GM12878 (cell line): Measurements from ENCODE around the gene OSBPL3. TPM values are rescaled to one million over a fixed set of nuclear protein-coding genes. Genes with fewer than 3 reads are reported as not detected.

ENCODE experiments used
- ATAC-seq: fragments of 200-7000 bp; cut with Tn5 transposase; 3 replicates; pipeline ENCODE4 v1.9.1; 2020; ENCODE audit warnings: mild to moderate bottlenecking, moderate library complexity
- BruUV-seq: library from RNA; stranded (reverse); fragments of 400-500 nt; replicated peaks from 2 replicates; lab custom pipeline; 2021; lab: Mats Ljungman, UMichigan
- CTCF ChIA-PET: fragments of 300-600 bp; sonication (Branson Sonifier 250); formaldehyde crosslinking; extraction: SDS; loops from one replicate; lab custom pipeline; 2021; ENCODE audit warnings: inconsistent platforms; lab: Yijun Ruan, JAX
- POLR2A ChIA-PET: fragments of 350-600 bp; formaldehyde crosslinking; extraction: SDS; loops from one replicate; lab custom pipeline; 2021; ENCODE audit warnings: inconsistent platforms; lab: Charles Lee
- RAD21 ChIA-PET: fragments of 300-600 bp; sonication (Branson Sonifier 250); formaldehyde crosslinking; loops from one replicate; lab custom pipeline; 2023; ENCODE audit warnings: antibody characterized with exemption; ENCODE audit not compliant: unreplicated experiment; lab: Charles Lee
- SMC1A ChIA-PET: fragments of 300-600 bp; sonication (Branson Sonifier 250); formaldehyde crosslinking; loops from one replicate; lab custom pipeline; 2023; ENCODE audit not compliant: unreplicated experiment, uncharacterized antibody; lab: Charles Lee
- DNase-seq: peaks from one replicate; pipeline ENCODE4 v3.0.0-alpha.2; 2011; ENCODE audit warnings: low read depth, low spot score
- FAIRE-seq: peaks from 3 replicates; lab custom pipeline; 2011; peaks lifted over from hg19 to GRCh38; lab: Jason Lieb, UNC
- H2AFZ ChIP-seq: 2 replicates; pipeline ENCODE4 v1.6.0; 2011; ENCODE audit warnings: low read depth, low read length, control low read depth; ENCODE audit not compliant: control insufficient read depth
- H3K27ac ChIP-seq: 2 replicates; pipeline ENCODE4 v1.5.1; 2011; ENCODE audit warnings: control low read depth; ENCODE audit not compliant: control insufficient read depth, insufficient read depth
- H3K27me3 ChIP-seq, 2 experiments: replicated peaks in 1 of 2; 2 replicates each; pipeline versions ENCODE4 v1.6.0 to v1.6.1; 2011; ENCODE audit warnings: low read length in 1 of 2; ENCODE audit not compliant: control insufficient read depth in 2 of 2, insufficient read depth in 2 of 2
- H3K36me3 ChIP-seq, 2 experiments: 2 replicates each; pipeline ENCODE4 v1.5.1; 2011; ENCODE audit warnings: low read length in 1 of 2; ENCODE audit not compliant: control insufficient read depth in 2 of 2, insufficient read depth in 2 of 2
- H3K4me1 ChIP-seq: 2 replicates; pipeline ENCODE4 v1.6.1; 2011; ENCODE audit warnings: mild to moderate bottlenecking, low read length, moderate library complexity, mixed read lengths; ENCODE audit not compliant: control insufficient read depth, insufficient read depth
- H3K4me2 ChIP-seq: 2 replicates; pipeline ENCODE4 v1.6.0; 2011; ENCODE audit warnings: control low read depth; ENCODE audit not compliant: control insufficient read depth, insufficient read depth
- H3K4me3 ChIP-seq: fragments of 200-600 bp; sonication (generic); 2 replicates; pipeline ENCODE4 v1.5.1; 2016
- H3K79me2 ChIP-seq: 2 replicates; pipeline ENCODE4 v1.6.0; 2011; ENCODE audit warnings: low read length; ENCODE audit not compliant: control insufficient read depth, insufficient read depth
- H3K9ac ChIP-seq: 2 replicates; pipeline ENCODE4 v1.8.0; 2011; ENCODE audit warnings: low read length, control low read depth, mixed read lengths; ENCODE audit not compliant: control insufficient read depth, insufficient read depth
- H3K9me3 ChIP-seq: replicated peaks from 3 replicates; pipeline ENCODE4 v1.5.1; 2011; ENCODE audit warnings: mild to moderate bottlenecking, low read length; ENCODE audit not compliant: control insufficient read depth, insufficient read depth
- H4K20me1 ChIP-seq: 2 replicates; pipeline ENCODE4 v1.6.0; 2011; ENCODE audit not compliant: control insufficient read depth, insufficient read depth
- E2F4 ChIP-seq: IDR thresholded peaks from 2 replicates; pipeline ENCODE4 v1.6.1; 2012; ENCODE audit warnings: low read depth, low read length, improper control_type of control experiment
- EED ChIP-seq: sonication (generic); IDR thresholded peaks from 2 replicates; pipeline ENCODE4 v1.6.1; 2016; ENCODE audit warnings: antibody characterized with exemption, low read depth
- FOXK2 ChIP-seq: fragments of 450-650 bp; IDR thresholded peaks from 2 replicates; pipeline ENCODE4 v1.6.1; 2017; ENCODE audit warnings: mild to moderate bottlenecking, moderate library complexity
- FOXM1 ChIP-seq: IDR thresholded peaks from 2 replicates; pipeline ENCODE4 v1.6.1; 2012; ENCODE audit warnings: low read depth, mild to moderate bottlenecking, inconsistent platforms, low read length, moderate library complexity
- GABPA ChIP-seq: IDR thresholded peaks from 2 replicates; pipeline ENCODE4 v1.6.1; 2014; ENCODE audit warnings: antibody characterized with exemption, low read depth, mild to moderate bottlenecking, inconsistent platforms
- HDGF ChIP-seq: fragments of 450-650 bp; IDR thresholded peaks from 2 replicates; pipeline ENCODE4 v1.6.1; 2016; ENCODE audit warnings: antibody characterized with exemption
- IKZF2 ChIP-seq, 2 experiments: fragments of 450-650 bp; IDR thresholded peaks; 2 replicates each; pipeline ENCODE4 v1.6.1; 2017; ENCODE audit warnings: mild to moderate bottlenecking in 2 of 2, moderate library complexity in 2 of 2
- MTA3 ChIP-seq: IDR thresholded peaks from 2 replicates; pipeline ENCODE4 v1.6.1; 2012; ENCODE audit warnings: low read length, inconsistent platforms, borderline replicate concordance
- NFIC ChIP-seq: IDR thresholded peaks from 2 replicates; pipeline ENCODE4 v1.6.1; 2012; ENCODE audit warnings: low read depth, mild to moderate bottlenecking, inconsistent platforms, low read length, moderate library complexity
- NFYA ChIP-seq: IDR thresholded peaks from 2 replicates; pipeline ENCODE4 v1.6.1; 2011; ENCODE audit warnings: low read depth, mild to moderate bottlenecking, low read length, improper control_type of control experiment, borderline replicate concordance
- PML ChIP-seq: IDR thresholded peaks from 2 replicates; pipeline ENCODE4 v1.6.1; 2012; ENCODE audit warnings: low read length, inconsistent platforms
- POU2F2 ChIP-seq: IDR thresholded peaks from 3 replicates; pipeline ENCODE4 v1.6.1; 2011; ENCODE audit warnings: low read depth, mild to moderate bottlenecking, low read length, borderline replicate concordance
- RELA ChIP-seq: fragments of 450-650 bp; IDR thresholded peaks from 2 replicates; pipeline ENCODE4 v1.8.0; 2014; ENCODE audit warnings: borderline replicate concordance; ENCODE audit not compliant: partially characterized antibody
- SPI1 ChIP-seq: IDR thresholded peaks from 2 replicates; pipeline ENCODE4 v1.6.1; 2011; ENCODE audit warnings: low read depth, mild to moderate bottlenecking, low read length, moderate library complexity, borderline replicate concordance; ENCODE audit not compliant: insufficient read depth
- STAT3 ChIP-seq: IDR thresholded peaks from 2 replicates; pipeline ENCODE4 v1.6.1; 2011; ENCODE audit warnings: low read depth, low read length, improper control_type of control experiment
- TAF1 ChIP-seq: IDR thresholded peaks from 2 replicates; pipeline ENCODE4 v1.6.1; 2011; ENCODE audit warnings: mild to moderate bottlenecking, low read depth, low read length, borderline replicate concordance
- ZBED1 ChIP-seq: IDR thresholded peaks from 2 replicates; pipeline ENCODE4 v1.6.1; 2016; ENCODE audit warnings: borderline replicate concordance
- WGBS: methylation state at CpG from one replicate; pipeline ENCODE4 v1.1.6; 2016; ENCODE audit warnings: low lambda C conversion rate; ENCODE audit not compliant: insufficient replicate concordance, insufficient coverage; ENCODE audit errors: missing lambda C conversion rate; 5-methylcytosine and 5-hydroxymethylcytosine counted together
- in situ Hi-C: fragments of 300-500 bp; cut with MboI; formaldehyde crosslinking; loops from 9 replicates; pipeline ENCODE4 v1.14.3; 2018; ENCODE audit warnings: mixed read lengths
- intact Hi-C: fragments of 100-400 bp; cut with micrococcal nuclease; formaldehyde crosslinking; loops from one replicate; pipeline ENCODE4 v1.14.2; 2022; ENCODE audit not compliant: unreplicated experiment
- polyA plus RNA-seq, 11 experiments: library from polyadenylated mRNA; depleted of rRNA in 4 of 11; unstranded in 6 of 11; stranded (reverse) in 5 of 11; fragments of >200 nt; fragmentation: Nextera tagmentation in 4 of 11; fragmentation: Illumina TruSeq in 1 of 11; extraction: Ambion mirVana in 4 of 11; extraction: Trizol in 1 of 11; gene quantifications; 1 replicate in 1 of 11; 2 replicates in 10 of 11; pipeline versions ENCODE4 v1.2.1 to v1.2.3, GENCODE V29; 2011 to 2016; ENCODE audit warnings: inconsistent platforms in 2 of 11, missing spikeins in 2 of 11, low read depth in 1 of 11
- total RNA-seq, 4 experiments: library from RNA; depleted of rRNA in 3 of 4; stranded (reverse); fragments of >200 nt in 3 of 4; fragmentation: Illumina TruSeq in 1 of 4; extraction: Trizol in 1 of 4; gene quantifications; 2 replicates each; pipeline versions ENCODE4 v1.2.1 to v1.2.3, GENCODE V29; 2013 to 2021
- TF ChIP-seq, protein P1 (sequence below): fragments of 450-650 bp; IDR thresholded peaks from 2 replicates; pipeline ENCODE4 v1.6.1; 2016; ENCODE audit warnings: mild to moderate bottlenecking
- TF ChIP-seq, protein P2 (sequence below): fragments of 450-650 bp; IDR thresholded peaks from 2 replicates; pipeline ENCODE4 v1.6.1; 2017; ENCODE audit warnings: mild to moderate bottlenecking, moderate library complexity

The OSBPL3 gene
- total and polyA plus RNA-seq, 10 of the 15 experiments (the other 5 are each of a cell fraction or from before 2014, with no cell fraction given): 6.1 to 46.6 (median 27.0) TPM

GRCh38 chr7:24916463-24917040 is 63.4 kb downstream of the OSBPL3 start:
- ChIA-PET RAD21 (interaction anchor here (0.6 to 10.4 kb wide), 3 partner anchors 47 to 85 kb away, joined by 3 to 93 read pairs (median 3); no protein-coding TSS in a partner anchor), CTCF (interaction anchor here (0.7 to 2.0 kb wide), 8 partner anchors 10 to 112 kb away, joined by 3 to 9 read pairs (median 4); no protein-coding TSS in a partner anchor), SMC1A (interaction anchor here (0.6 to 3.6 kb wide), 8 partner anchors 9 to 94 kb away, joined by 3 to 23 read pairs (median 4); no protein-coding TSS in a partner anchor), POLR2A (interaction anchor here (1.4 to 1.8 kb wide), 3 partner anchors 8 to 37 kb away, joined by 3 to 6 read pairs (median 3); no protein-coding TSS in a partner anchor)
- TSS peak; percentile 27 for BruUV-seq
- Histone ChIP-seq H3K9ac (no peak overlapping the region), H2AFZ (no peak overlapping the region), H3K4me2 (peak overlapping the region; percentile 49), H3K36me3 (no peaks in the 10 kb centered on the region), H3K4me1 (peaks cover 74% of the 10 kb centered on the region), H3K9me3 (no peaks in the 10 kb centered on the region), H3K79me2 (peaks cover 96% of the 10 kb centered on the region), H3K27me3 (no peaks in the 10 kb centered on the region), H3K4me3 (peak overlapping the region; percentile 39; the same call in 1 of the 2 replicates), H3K27ac (peak overlapping the region; percentile 70), H4K20me1 (no peaks in the 10 kb centered on the region)
- DNase-seq: no peak
- 18% methylated on average over 4 of the region's 4 CpGs for WGBS
- in situ Hi-C loops: loop anchor here (25.0 kb wide), 1 partner anchor 1046 kb away; no protein-coding TSS in a partner anchor
- no peak for FAIRE-seq
- no peak for ATAC-seq
- intact Hi-C loops: no loop called here
- TF ChIP-seq SPI1: no peak
- TF ChIP-seq PML: no peak
- TF ChIP-seq, protein P1, sequence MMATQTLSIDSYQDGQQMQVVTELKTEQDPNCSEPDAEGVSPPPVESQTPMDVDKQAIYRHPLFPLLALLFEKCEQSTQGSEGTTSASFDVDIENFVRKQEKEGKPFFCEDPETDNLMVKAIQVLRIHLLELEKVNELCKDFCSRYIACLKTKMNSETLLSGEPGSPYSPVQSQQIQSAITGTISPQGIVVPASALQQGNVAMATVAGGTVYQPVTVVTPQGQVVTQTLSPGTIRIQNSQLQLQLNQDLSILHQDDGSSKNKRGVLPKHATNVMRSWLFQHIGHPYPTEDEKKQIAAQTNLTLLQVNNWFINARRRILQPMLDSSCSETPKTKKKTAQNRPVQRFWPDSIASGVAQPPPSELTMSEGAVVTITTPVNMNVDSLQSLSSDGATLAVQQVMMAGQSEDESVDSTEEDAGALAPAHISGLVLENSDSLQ: no peak
- TF ChIP-seq POU2F2: no peak
- TF ChIP-seq GABPA: no peak
- peak; percentile 43; the same call in 1 of the 2 replicates for TF ChIP-seq NFIC
- peak; percentile 53; the same call in 1 of the 2 replicates for TF ChIP-seq MTA3
- TF ChIP-seq RELA: no peak
- no peak for TF ChIP-seq FOXK2
- TF ChIP-seq STAT3: no peak
- TF ChIP-seq, protein P2, sequence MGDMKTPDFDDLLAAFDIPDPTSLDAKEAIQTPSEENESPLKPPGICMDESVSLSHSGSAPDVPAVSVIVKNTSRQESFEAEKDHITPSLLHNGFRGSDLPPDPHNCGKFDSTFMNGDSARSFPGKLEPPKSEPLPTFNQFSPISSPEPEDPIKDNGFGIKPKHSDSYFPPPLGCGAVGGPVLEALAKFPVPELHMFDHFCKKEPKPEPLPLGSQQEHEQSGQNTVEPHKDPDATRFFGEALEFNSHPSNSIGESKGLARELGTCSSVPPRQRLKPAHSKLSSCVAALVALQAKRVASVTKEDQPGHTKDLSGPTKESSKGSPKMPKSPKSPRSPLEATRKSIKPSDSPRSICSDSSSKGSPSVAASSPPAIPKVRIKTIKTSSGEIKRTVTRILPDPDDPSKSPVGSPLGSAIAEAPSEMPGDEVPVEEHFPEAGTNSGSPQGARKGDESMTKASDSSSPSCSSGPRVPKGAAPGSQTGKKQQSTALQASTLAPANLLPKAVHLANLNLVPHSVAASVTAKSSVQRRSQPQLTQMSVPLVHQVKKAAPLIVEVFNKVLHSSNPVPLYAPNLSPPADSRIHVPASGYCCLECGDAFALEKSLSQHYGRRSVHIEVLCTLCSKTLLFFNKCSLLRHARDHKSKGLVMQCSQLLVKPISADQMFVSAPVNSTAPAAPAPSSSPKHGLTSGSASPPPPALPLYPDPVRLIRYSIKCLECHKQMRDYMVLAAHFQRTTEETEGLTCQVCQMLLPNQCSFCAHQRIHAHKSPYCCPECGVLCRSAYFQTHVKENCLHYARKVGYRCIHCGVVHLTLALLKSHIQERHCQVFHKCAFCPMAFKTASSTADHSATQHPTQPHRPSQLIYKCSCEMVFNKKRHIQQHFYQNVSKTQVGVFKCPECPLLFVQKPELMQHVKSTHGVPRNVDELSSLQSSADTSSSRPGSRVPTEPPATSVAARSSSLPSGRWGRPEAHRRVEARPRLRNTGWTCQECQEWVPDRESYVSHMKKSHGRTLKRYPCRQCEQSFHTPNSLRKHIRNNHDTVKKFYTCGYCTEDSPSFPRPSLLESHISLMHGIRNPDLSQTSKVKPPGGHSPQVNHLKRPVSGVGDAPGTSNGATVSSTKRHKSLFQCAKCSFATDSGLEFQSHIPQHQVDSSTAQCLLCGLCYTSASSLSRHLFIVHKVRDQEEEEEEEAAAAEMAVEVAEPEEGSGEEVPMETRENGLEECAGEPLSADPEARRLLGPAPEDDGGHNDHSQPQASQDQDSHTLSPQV: no peak
- TF ChIP-seq TAF1: no peak
- no peak for TF ChIP-seq HDGF
- TF ChIP-seq E2F4: no peak
- peak; percentile 46; the same call in 1 of the 2 replicates for TF ChIP-seq FOXM1
- no peak for TF ChIP-seq ZBED1
- TF ChIP-seq IKZF2 (IDR thresholded peaks at IDR 0.05): 0 out of 4 replicates have a peak, but pooled peaks have one; percentile 23 to 29
- peak; percentile 29; the same call in 1 of the 2 replicates for TF ChIP-seq EED
- no peak for TF ChIP-seq NFYA
